Nucleus accumbens (tissue), 56 donors: ENCODE results near the gene ZNF248.

Experiments used
- DNase-seq, 56 donors: peaks; one replicate each; lab custom pipeline; 2025; lab: John Stamatoyannopoulos, UW

Gene ZNF248

GRCh38 chr10:37831495-37832333 lies 25.7 kb downstream of the ZNF248 start:
- no peak for DNase-seq

- DNase-seq, result no peak
Observed at GRCh38 chr10:37826806-37827205, 30.6 kb downstream of the ZNF248 start.

GRCh38 chr10:37821237-37821636 lies 36.2 kb downstream of the ZNF248 start:
- DNase-seq, result no peak

GRCh38 chr10:37819797-37820196 lies 37.6 kb downstream of the ZNF248 start:
- DNase-seq, result no peak

GRCh38 chr10:37816290-37816689 lies 41.1 kb downstream of the ZNF248 start:
- DNase-seq, result no peak

GRCh38 chr10:37813763-37814162 lies 43.6 kb downstream of the ZNF248 start:
- DNase-seq, result no peak

GRCh38 chr10:37812290-37812689 lies 45.1 kb downstream of the ZNF248 start:
- DNase-seq, result no peak

GRCh38 chr10:37803269-37803668 lies 54.1 kb downstream of the ZNF248 start:
- no peak for DNase-seq

- no peak for DNase-seq
Observed at GRCh38 chr10:37801557-37801956, 55.9 kb downstream of the ZNF248 start.

GRCh38 chr10:37794305-37794976 lies 63.0 kb downstream of the ZNF248 start:
- DNase-seq, result no peak

GRCh38 chr10:37789590-37789989 lies 67.8 kb downstream of the ZNF248 start:
- no peak for DNase-seq

- DNase-seq, result no peak
Observed at GRCh38 chr10:37784678-37785077, 72.7 kb downstream of the ZNF248 start.

- no peak for DNase-seq
Observed at GRCh38 chr10:37780536-37780935, 76.9 kb downstream of the ZNF248 start.

- no peak for DNase-seq
Observed at GRCh38 chr10:37777056-37777455, 80.4 kb downstream of the ZNF248 start.

GRCh38 chr10:37775612-37776011 lies 81.8 kb downstream of the ZNF248 start:
- DNase-seq, result no peak

- no peak for DNase-seq
Observed at GRCh38 chr10:37774351-37774750, 83.1 kb downstream of the ZNF248 start.

- no peak for DNase-seq
Observed at GRCh38 chr10:37765216-37765615, 92.2 kb downstream of the ZNF248 start.

- DNase-seq, result no peak
Observed at GRCh38 chr10:37763132-37763531, 94.3 kb downstream of the ZNF248 start.

GRCh38 chr10:37762287-37762686 lies 95.1 kb downstream of the ZNF248 start:
- no peak for DNase-seq

GRCh38 chr10:37760817-37761216 lies 96.6 kb downstream of the ZNF248 start:
- no peak for DNase-seq

GRCh38 chr10:37758074-37758473 lies 99.3 kb downstream of the ZNF248 start:
- no peak for DNase-seq
